ENCODE measurements around the gene EGFL8.
"Not testable (repeated sequence)": the region's sequence is repeated elsewhere in the genome, so short reads cannot be mapped to it uniquely, and the experiment has no call there.

The EGFL8 gene

DNA sequence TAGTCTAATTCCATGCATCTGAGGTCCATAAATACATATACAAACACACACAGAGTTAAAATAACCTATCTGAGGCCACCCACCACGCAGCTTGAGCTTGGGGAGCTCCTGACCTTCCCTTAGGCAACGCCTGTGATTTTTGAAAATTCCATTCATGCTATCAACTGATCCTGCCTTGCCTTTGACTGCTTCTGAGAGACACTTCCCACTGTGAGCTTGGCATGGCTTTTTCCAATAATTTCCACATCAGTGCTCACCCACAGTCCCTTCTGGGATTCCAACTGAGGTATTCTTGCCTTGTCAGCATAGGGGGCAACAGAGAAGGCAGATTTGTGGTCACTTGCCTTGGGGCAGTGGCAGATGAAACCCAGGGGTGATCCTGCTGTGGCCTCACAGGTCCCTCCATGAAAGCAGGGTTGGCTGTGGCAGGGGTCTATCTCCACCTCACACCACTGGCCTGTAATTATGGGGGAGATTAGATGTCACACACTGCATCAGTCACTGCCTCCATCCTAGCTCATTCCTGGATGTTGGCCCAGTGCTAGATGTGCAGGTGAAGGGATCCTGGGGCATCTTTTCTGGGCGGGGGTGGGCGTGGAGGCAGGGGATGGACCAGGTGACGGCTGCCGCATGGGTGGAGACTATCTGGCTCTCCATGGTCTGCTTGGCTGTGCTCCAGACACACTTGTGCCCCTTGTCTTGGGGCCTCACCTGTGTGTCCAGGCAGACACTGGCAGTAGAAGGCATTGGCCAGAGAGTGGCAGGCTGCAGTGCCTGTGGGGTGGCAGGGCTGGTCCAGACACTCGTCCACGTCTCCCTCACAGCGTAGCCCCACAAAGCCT lies 39.3 kb downstream of the EGFL8 start:
- no peak for TF ChIP-seq CTCF (IDR thresholded peaks at IDR 0.05; ENCODE audit: control insufficient read depth, insufficient read depth, low read depth, low read length, missing control alignments)
- DNase-seq (ENCODE audit: low read depth), result no peak
- H3K4me3 ChIP-seq (ENCODE audit: control insufficient read depth, low read depth, low read length), result no peak overlapping the region

- no peak overlapping the region for H3K4me3 ChIP-seq (ENCODE audit: control insufficient read depth, low read depth, low read length)
- TF ChIP-seq CTCF (IDR thresholded peaks at IDR 0.05; ENCODE audit: control insufficient read depth, insufficient read depth, low read depth, low read length, missing control alignments), result no peak
- no peak for DNase-seq (ENCODE audit: low read depth)
These were observed 39.9 kb downstream of the EGFL8 start for GRCh38 chr6:32204268-32204715.

DNA sequence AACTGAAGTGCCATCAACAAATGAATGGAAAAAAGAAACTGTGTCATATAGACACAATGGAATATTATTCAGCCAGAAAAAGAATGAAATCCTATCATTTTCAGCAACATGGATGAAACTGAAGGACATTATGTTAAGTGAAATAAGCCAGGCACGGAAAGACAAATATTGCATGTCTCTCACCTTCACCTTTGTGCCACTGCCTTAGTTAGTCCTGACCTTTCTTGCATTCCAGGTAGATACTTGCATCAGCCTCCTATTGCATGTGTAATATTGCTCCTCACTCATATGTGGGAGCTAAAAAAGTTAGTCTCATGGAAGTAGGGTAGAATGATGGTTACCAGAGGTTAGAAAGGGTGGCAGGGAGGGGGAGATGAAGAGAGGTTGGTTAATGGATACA lies 44.6 kb downstream of the EGFL8 start:
- no peak for TF ChIP-seq CTCF (IDR thresholded peaks at IDR 0.05; ENCODE audit: control insufficient read depth, insufficient read depth, low read depth, low read length, missing control alignments)
- DNase-seq (ENCODE audit: low read depth), result no peak
- H3K4me3 ChIP-seq (ENCODE audit: control insufficient read depth, low read depth, low read length), result no peak overlapping the region

GRCh38 chr6:32210191-32210601 lies 45.8 kb downstream of the EGFL8 start:
- DNase-seq (ENCODE audit: low read depth), result no peak
- no peak overlapping the region for H3K4me3 ChIP-seq (ENCODE audit: control insufficient read depth, low read depth, low read length)
- TF ChIP-seq CTCF (IDR thresholded peaks at IDR 0.05; ENCODE audit: control insufficient read depth, insufficient read depth, low read depth, low read length, missing control alignments), result no peak

DNA sequence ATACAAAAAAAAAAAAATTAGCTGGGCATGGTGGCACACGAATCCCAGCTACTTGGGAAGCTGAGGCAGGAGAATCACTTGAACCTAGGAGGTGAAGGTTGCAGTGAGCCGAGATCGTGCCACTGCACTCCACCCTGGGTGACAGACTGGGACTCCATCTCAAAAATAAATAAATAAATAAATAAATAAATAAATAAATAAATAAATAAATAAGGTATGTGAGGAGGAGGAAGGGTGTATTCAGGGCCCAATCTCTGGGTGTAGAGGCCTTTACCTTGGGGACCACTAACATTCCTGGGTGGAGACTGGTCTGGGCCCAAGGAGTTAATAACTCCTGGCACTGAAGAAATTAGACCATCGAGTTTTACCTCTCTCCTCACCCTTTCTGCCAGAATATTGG lies 47.0 kb downstream of the EGFL8 start:
- DNase-seq (ENCODE audit: low read depth); H3K4me3 ChIP-seq (ENCODE audit: control insufficient read depth, low read depth, low read length): not testable (repeated sequence)

GRCh38 chr6:32212076-32212760 lies 47.8 kb downstream of the EGFL8 start:
- no peak overlapping the region for H3K4me3 ChIP-seq (ENCODE audit: control insufficient read depth, low read depth, low read length)
- DNase-seq (ENCODE audit: low read depth), result no peak
- no peak for TF ChIP-seq CTCF (IDR thresholded peaks at IDR 0.05; ENCODE audit: control insufficient read depth, insufficient read depth, low read depth, low read length, missing control alignments)

DNA sequence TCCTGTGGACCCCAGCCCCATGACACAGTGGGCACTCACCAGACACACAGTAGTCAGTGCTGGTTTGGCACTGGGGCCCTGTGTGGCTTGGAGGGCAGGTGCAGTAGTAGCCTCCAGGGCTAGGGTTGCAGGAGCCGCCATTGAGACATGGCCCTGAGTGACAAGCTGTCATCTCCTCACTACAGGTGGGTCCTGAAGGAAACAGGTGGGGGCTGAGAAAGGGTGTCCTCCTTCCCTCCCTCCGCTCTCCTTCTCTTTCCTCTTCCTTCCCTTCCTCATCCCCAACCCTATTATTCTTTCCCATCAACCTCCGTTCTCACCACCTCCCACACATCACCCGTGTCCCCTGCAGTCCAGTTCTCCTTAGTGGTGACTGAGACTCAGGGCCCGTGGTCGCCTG lies 49.3 kb downstream of the EGFL8 start:
- no peak for TF ChIP-seq CTCF (IDR thresholded peaks at IDR 0.05; ENCODE audit: control insufficient read depth, insufficient read depth, low read depth, low read length, missing control alignments)
- H3K4me3 ChIP-seq (ENCODE audit: control insufficient read depth, low read depth, low read length), result no peak overlapping the region
- DNase-seq (ENCODE audit: low read depth), result no peak

Measured in AG09309 (cell line).